DMS153 treated with DMSO at 0.1 percent for 48 hours (cell line): Measurements from ENCODE around the gene GID8.

ENCODE experiments used
- DNase-seq: peaks from one replicate; lab custom pipeline; 2025; ENCODE audit not compliant: unreplicated experiment; lab: John Stamatoyannopoulos, UW

Gene GID8

GRCh38 chr20:62968378-62969178 is 30.6 kb downstream of the GID8 start:
- DNase-seq: no peak

DNA sequence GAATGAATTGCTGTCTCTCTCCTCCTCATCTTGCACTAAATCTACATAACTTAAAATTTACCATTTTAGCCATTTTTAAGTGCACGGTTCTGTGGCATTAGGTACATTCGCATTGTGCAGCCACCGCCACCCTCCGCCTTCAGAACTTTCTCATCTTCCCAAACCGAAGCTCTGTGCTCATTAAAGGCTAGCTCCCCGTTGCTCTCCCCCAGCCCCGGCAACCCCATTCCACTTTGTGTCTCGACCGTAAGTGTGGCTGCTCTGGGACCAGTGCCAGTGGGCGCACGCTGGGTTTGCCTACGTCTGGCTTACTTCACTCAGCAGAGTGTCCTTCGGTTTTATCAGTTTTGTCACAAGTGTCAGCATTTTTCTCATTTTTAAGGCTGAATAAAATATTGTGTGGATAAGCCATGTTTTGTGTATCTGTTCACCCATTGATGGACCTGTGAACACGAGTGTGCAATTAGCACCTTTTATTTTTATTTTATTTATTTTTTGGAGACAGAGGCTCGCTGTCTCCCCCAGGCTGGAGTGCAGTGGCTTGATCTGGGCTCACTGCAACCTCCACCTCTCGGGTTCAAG is 31.3 kb downstream of the GID8 start:
- DNase-seq: no peak

- no peak for DNase-seq
Observed at GRCh38 chr20:62969939-62970306, 32.0 kb downstream of the GID8 start.

DNA sequence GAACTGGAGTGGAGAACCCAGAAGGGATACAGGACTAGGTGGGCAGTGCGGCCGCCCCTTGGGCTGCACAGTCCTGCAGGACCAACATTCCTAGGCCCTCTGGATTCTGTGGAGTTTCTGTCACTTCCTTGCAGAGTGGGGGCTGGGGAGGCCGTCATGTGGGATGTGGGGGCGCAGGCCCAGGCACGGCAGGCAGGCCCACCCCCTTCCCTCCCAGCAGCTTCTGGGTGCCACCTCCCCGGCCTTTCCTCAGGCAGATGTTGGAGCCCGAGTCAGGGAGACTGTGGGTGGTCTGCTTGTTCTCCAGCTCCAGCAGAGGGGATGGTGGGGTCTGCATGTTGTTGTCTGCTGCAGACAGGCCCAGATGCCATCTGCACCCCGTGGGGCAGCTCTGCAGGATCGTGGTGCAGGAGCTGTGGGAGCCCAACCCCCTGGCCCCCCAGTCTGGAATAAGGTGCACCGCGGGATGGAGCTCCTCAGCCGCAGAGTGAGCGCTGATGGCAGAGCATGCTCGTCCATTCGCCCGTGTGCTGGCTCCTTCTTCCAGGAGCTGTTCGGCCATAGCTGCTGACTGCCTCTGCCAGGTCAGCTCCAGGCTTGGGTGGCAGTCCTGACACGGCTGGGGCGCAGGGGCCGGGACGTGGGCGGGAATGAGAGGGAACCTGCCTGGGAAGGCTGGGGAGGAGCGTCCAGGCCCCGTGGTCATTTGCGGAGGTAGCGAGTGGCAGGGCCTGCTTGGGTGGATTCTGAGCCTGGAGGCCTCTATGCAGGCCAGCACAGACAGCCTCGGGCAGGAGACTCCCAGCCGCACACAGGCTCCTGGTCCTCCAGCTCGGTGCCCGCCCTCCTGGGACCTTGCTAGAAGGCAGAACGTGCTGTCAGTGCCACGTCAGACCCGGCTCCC is 32.6 kb downstream of the GID8 start:
- no peak for DNase-seq

GRCh38 chr20:62971211-62971949 is 33.4 kb downstream of the GID8 start:
- no peak for DNase-seq

GRCh38 chr20:62971950-62972844 is 34.2 kb downstream of the GID8 start:
- peak; percentile 42 for DNase-seq

- DNase-seq: no peak
Observed at GRCh38 chr20:62972845-62973745, 35.1 kb downstream of the GID8 start.

DNA sequence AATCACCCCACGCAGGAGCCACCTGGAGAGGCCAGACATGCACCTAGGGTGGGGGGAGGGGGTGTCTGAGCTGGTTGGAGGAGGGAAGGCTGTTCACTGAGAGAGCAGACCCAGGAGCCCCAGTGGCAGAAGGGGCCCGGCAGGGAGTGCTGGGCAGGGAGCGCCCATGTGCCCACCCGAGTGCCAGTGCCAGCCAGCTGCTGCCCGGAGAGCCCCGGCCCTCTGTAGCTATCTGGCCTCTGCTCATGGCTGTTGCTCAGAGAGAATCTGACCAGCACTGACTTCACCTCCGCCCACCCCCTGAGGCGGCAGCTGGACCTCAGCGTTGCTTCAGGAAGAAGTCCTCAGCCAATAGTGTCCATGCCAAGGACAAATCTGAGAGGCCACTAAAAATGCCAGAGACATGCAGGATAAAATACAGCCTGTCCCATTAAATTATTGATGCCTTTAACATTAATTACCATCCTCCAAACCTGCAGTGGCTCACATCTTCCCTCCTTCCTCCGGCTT is 37.4 kb downstream of the GID8 start:
- no peak for DNase-seq

DNA sequence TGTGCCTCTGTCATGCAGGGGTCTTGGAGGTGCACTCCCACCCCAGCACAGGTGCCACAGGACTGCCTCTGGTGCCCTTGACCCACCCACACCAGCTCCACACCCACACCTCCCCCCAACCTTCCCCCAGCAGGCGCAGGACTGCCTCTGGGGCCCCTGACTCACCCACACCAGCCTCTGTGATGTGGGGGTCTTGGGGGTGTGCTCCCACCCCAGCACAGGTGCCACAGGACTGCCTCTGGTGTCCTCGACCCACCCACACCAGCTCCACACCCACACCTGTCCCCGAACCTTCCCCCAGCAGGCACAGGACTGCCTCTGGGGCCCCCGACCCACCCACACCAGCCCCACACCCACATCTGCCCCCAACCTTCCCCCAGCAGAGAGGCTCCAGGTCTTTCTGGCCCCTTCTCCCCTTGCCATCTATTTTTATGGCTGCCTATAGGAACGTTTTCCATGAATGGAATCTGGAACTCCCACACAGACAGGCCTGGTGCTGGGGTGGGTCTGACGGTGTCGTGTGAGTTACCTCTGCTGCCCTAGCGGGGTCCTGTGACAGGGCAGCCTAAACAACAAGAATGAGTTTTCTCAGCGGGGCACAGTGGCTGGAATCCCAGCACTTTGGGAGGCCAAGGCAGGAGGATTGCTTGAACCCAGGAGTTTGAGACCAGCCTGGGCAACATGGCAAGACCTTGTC is 38.0 kb downstream of the GID8 start:
- DNase-seq: no peak

- DNase-seq: no peak
Observed at GRCh38 chr20:62976886-62977285, 38.9 kb downstream of the GID8 start.

GRCh38 chr20:62977613-62978560 is 39.9 kb downstream of the GID8 start:
- DNase-seq: peak; percentile 16

DNA sequence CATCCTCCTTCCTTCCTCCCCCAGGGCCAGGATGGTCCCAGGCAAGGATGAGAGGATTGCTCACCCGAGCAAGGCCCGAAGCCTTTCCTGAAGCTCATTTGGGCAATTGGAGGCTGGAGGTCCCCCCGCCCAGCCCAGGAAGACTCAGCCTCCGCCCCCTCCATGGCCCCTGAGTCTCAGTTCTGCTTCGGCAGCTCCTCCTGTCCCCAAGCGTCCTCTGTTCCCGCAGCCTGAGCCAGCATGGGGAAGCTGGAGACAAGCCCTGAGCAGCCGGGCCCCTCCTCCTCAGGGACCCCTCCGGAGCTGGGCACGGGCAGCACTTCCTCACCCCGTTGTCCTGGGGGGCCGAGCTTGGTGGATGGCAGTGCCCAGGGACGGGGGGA is 40.6 kb downstream of the GID8 start:
- DNase-seq: no peak

DNA sequence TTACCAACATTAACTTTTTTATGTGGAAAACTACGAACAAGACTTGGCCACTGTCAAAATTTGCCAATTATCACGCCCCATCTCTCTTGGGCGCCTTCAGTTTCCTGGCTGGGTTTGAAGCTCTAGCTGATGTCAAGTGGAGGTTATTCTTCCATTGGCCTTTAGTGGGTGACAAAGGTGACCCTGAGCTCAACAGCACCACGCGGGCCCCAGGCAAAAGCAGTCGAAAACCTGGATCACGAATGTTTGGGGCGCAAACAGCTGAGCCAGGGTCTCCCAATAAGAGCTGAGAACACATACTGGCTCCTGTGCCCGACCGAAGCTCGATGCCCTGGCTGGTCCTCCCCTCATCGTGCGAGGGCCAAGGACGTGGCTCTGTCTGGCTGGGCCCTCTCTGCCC is 41.4 kb downstream of the GID8 start:
- no peak for DNase-seq

DNA sequence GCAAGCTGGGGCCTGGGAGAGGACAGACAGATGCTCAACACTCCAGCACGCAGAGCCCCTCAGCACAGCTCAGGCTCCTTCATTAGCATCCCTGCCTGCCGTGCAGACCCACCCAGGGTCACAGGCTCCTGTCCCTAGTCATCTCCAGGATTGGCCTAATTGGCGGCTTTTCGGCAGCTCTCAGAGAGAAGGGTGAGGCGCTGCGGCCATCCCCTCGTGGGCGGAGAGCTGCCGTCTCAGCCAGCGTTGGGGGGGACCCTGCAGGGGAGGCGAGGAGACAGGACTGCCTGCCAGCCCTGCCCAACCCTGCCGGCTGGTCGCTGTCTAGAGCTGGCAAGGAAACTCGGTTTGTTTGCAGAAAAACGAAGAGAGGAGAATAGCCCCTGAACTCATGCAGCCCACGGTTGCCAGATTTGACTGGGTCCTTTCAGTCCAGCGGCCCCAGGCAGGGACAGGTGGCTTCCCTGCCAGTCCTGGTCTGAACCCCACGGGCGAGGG is 42.0 kb downstream of the GID8 start:
- DNase-seq: no peak

GRCh38 chr20:62980380-62980960 is 42.5 kb downstream of the GID8 start:
- DNase-seq: peak; percentile 59

DNA sequence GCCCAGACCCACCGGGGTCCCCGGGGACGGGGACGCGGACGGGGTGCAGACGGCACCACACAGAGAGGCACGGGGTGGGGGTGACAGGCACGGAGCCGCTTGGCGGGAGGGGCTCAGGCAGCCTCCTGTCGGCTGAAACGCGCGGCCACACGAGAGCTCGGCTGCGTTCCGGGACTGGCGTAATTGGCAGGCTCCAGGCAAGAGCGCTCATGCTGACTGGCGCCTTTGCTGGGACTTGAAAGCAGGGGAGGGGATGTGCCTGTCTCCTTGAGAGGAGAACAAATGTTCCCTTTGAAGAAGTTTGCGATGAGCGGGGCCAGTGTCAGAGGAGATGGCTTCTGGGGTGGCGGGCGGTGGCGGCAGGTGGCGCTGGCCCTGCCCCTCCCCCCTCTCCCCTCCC is 43.0 kb downstream of the GID8 start:
- no peak for DNase-seq
